ENCODE data around the gene MAG.

MAG gene

DNA sequence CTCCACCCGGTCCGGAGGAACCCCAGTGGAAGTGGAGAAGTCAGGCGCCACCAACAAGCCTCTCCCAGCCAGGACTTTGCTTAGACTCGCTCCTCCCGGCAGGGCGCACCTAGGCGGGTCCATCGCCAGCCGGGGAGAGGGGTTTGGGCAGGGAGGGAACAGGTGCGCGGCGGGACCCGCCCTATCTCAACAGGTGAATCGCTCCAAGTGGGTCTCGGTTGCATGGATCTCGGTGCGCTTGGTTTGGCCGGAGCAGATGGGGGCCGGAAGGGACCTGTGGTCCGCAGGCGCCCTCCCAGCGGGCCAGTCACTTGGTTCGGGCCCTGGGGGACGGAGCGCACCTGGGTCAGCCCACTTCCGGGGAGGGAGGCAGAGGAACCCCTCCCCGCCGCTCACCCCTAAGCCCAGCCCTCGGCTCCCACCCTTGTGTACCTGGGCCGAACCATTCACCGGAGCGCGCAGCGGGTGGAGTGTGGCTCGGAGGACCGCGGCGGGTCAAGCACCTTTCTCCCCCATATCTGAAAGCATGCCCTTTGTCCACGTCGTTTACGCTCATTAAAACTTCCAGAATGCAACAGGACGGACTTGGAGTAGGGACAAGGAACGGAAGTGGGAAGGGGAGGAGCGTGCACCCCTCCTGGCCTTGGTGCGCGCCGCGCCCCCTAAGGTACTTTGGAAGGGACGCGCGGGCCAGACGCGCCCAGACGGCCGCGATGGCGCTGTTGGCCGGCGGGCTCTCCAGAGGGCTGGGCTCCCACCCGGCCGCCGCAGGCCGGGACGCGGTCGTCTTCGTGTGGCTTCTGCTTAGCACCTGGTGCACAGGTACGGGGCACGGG, 43.4 kb upstream of the MAG start, which contains the start of gene LSR:
Gene LSR, plus strand, starts transcription at position 693 of the 836 bp plus-strand sequence. Its CDS starts 21 bp downstream, at position 714.
- H4K91ac ChIP-seq (ENCODE audit: low read depth, low read length), result peak within 1 kb of the TSS; percentile 74
- peak within 1 kb of the TSS; percentile 92 for H3K4me2 ChIP-seq (ENCODE audit: low read length)
- no peak within 1 kb of the TSS for H3K23ac ChIP-seq (ENCODE audit: low read length)
- peak; percentile 86 to 87 for DNase-seq
- peak within 1 kb of the TSS; percentile 78 for H3K14ac ChIP-seq (ENCODE audit: low read length)
- peak within 1 kb of the TSS; percentile 83 for H2BK5ac ChIP-seq (ENCODE audit: low read depth, low read length, poor library complexity)
- H3K79me1 ChIP-seq (ENCODE audit: low read length), result peaks cover 13% of the 10 kb centered on the region
- peak within 1 kb of the TSS; percentile 86 for H3K9ac ChIP-seq (ENCODE audit: low read length)
- H3K4me1 ChIP-seq (ENCODE audit: control insufficient read depth in 1 of 2, insufficient read depth in 2 of 2, low read length in 2 of 2), result peaks cover 10 to 12% of the 10 kb centered on the region in 2 experiments
- H3K27ac ChIP-seq (ENCODE audit: low read depth, low read length), result peak within 1 kb of the TSS; percentile 91
- peak within 1 kb of the TSS; percentile 48 for H2BK12ac ChIP-seq (ENCODE audit: low read length)
- H3K4ac ChIP-seq (ENCODE audit: low read depth, low read length), result peak within 1 kb of the TSS; percentile 78
- peaks cover 17% of the 10 kb centered on the region in 2 experiments for H3K36me3 ChIP-seq (ENCODE audit: control insufficient read depth in 1 of 2, insufficient read depth in 2 of 2, low read length in 2 of 2)
- no peak within 1 kb of the TSS for H2AK5ac ChIP-seq (ENCODE audit: low read length)
- H3K9me3 ChIP-seq (ENCODE audit: insufficient read depth, low read depth, low read length), result no peaks in the 10 kb centered on the region
- peaks cover 15% of the 10 kb centered on the region for H3K79me2 ChIP-seq (ENCODE audit: control insufficient read depth, insufficient read depth, low read length, poor library complexity)
- H3K18ac ChIP-seq (ENCODE audit: low read length), result peak within 1 kb of the TSS; percentile 71
- peak within 1 kb of the TSS; percentile 47 for H2AFZ ChIP-seq (ENCODE audit: insufficient read depth, low read length, poor library complexity)
- H2BK120ac ChIP-seq (ENCODE audit: insufficient read depth, low read length, poor library complexity), result peak within 1 kb of the TSS; percentile 82
- H3K4me3 ChIP-seq (ENCODE audit: low read depth, low read length), result peak within 1 kb of the TSS; percentile 95
- peak within 1 kb of the TSS; percentile 90 for H4K8ac ChIP-seq (ENCODE audit: low read depth, low read length)
- peak within 1 kb of the TSS; percentile 28 for H4K12ac ChIP-seq (ENCODE audit: low read depth, low read length)
- no peaks in the 10 kb centered on the region for H3K27me3 ChIP-seq (ENCODE audit: insufficient read depth, low read length)
- no CpG with 5 or more reads among the region's 69 CpGs for WGBS (ENCODE audit: extremely low coverage, insufficient coverage, insufficient read length)

DNA sequence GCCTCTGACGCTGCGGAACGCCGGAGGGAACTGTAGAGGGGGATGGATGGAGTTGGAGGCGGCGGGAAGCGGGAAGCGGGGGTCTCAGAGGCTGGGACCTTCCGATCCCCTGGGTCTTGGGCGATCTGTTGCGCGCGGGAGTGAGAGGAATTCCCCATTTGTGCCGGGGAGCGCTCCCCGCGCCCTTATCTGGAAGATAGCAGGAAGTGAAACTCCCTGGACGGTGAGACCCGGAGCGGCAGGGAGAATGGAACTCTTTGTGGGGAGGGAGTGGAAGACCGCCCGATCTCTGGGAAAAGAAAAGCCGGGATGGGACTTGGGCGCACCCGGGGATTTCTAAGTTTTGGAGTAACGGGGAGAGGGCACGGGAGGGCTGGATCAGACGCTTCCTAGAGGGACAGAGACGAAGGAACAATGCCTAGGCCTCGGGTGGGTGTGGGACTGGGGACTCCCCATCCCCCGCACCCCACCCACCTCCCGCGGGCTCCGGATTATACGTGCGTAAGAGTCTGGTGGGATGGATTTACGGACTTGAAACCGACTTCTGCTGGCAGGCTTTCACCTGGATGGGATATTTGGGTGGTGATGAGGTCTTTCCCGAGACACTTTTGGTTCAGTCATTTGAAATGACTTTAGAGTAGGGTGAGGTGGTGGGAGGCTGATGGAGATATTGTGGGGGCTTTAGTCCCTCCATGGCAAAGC, 42.7 kb upstream of the MAG start:
- no peak overlapping the region for H3K23ac ChIP-seq (ENCODE audit: low read length)
- peak overlapping the region; percentile 45 for H3K14ac ChIP-seq (ENCODE audit: low read length)
- H3K4ac ChIP-seq (ENCODE audit: low read depth, low read length), result peak overlapping the region; percentile 78
- peaks cover 15% of the 10 kb centered on the region for H3K79me2 ChIP-seq (ENCODE audit: control insufficient read depth, insufficient read depth, low read length, poor library complexity)
- no peak overlapping the region for H2BK12ac ChIP-seq (ENCODE audit: low read length)
- H4K8ac ChIP-seq (ENCODE audit: low read depth, low read length), result peak overlapping the region; percentile 90
- peaks cover 21 to 23% of the 10 kb centered on the region in 2 experiments for H3K36me3 ChIP-seq (ENCODE audit: control insufficient read depth in 1 of 2, insufficient read depth in 2 of 2, low read length in 2 of 2)
- H3K4me2 ChIP-seq (ENCODE audit: low read length), result peak overlapping the region; percentile 92
- peaks cover 13% of the 10 kb centered on the region for H3K79me1 ChIP-seq (ENCODE audit: low read length)
- H3K27me3 ChIP-seq (ENCODE audit: insufficient read depth, low read length), result no peaks in the 10 kb centered on the region
- H2BK5ac ChIP-seq (ENCODE audit: low read depth, low read length, poor library complexity), result peak overlapping the region; percentile 17
- no peak overlapping the region for H2AK5ac ChIP-seq (ENCODE audit: low read length)
- peak overlapping the region; percentile 52 for H2BK120ac ChIP-seq (ENCODE audit: insufficient read depth, low read length, poor library complexity)
- peak overlapping the region; percentile 86 for H3K9ac ChIP-seq (ENCODE audit: low read length)
- H2AFZ ChIP-seq (ENCODE audit: insufficient read depth, low read length, poor library complexity), result peak overlapping the region; percentile 47
- no peaks in the 10 kb centered on the region for H3K9me3 ChIP-seq (ENCODE audit: insufficient read depth, low read depth, low read length)
- H3K27ac ChIP-seq (ENCODE audit: low read depth, low read length), result peak overlapping the region; percentile 91
- H3K18ac ChIP-seq (ENCODE audit: low read length), result peak overlapping the region; percentile 48
- DNase-seq, result peak in 1 of 2 donors; percentile 29
- WGBS (ENCODE audit: extremely low coverage, insufficient coverage, insufficient read length), result no CpG with 5 or more reads among the region's 39 CpGs
- H3K4me3 ChIP-seq (ENCODE audit: low read depth, low read length), result peak overlapping the region; percentile 95
- H4K91ac ChIP-seq (ENCODE audit: low read depth, low read length), result peak overlapping the region; percentile 63
- peaks cover 10 to 12% of the 10 kb centered on the region in 2 experiments for H3K4me1 ChIP-seq (ENCODE audit: control insufficient read depth in 1 of 2, insufficient read depth in 2 of 2, low read length in 2 of 2)
- peak overlapping the region; percentile 15 for H4K12ac ChIP-seq (ENCODE audit: low read depth, low read length)

DNA sequence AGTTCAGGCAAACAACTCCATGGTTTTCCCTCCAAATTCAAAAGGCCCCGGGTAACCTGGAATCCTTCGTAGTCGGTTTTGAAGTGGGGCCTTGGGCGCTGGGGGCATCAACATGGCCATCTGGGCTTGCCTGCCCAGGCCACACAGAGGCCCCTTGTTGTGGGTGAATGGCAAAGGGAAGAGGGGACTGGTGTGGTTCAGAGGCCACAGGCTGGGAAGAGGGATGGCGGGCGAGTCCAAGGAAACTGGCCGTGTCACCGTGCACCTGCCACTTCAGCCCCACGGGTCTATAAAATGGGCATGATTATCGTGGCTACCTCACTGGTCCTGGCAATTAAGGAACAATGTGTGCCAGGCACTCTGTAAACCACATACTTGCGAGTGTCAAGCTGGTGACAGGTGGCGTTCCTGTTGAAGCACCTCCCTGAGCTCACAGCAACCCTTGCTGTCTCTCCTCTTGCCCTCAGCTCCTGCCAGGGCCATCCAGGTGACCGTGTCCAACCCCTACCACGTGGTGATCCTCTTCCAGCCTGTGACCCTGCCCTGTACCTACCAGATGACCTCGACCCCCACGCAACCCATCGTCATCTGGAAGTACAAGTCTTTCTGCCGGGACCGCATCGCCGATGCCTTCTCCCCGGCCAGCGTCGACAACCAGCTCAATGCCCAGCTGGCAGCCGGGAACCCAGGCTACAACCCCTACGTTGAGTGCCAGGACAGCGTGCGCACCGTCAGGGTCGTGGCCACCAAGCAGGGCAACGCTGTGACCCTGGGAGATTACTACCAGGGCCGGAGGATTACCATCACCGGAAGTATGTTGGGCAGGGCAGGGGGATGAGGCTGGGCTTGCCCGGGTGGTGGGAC, 41.9 kb upstream of the MAG start:
- no peak overlapping the region for H3K9ac ChIP-seq (ENCODE audit: low read length)
- H3K18ac ChIP-seq (ENCODE audit: low read length), result peak overlapping the region; percentile 4
- peaks cover 15% of the 10 kb centered on the region for H3K79me2 ChIP-seq (ENCODE audit: control insufficient read depth, insufficient read depth, low read length, poor library complexity)
- H3K4me2 ChIP-seq (ENCODE audit: low read length), result peak overlapping the region; percentile 92
- no peak overlapping the region for H2BK120ac ChIP-seq (ENCODE audit: insufficient read depth, low read length, poor library complexity)
- no peak overlapping the region for H2AK5ac ChIP-seq (ENCODE audit: low read length)
- no peaks in the 10 kb centered on the region for H3K27me3 ChIP-seq (ENCODE audit: insufficient read depth, low read length)
- H3K9me3 ChIP-seq (ENCODE audit: insufficient read depth, low read depth, low read length), result no peaks in the 10 kb centered on the region
- H4K91ac ChIP-seq (ENCODE audit: low read depth, low read length), result no peak overlapping the region
- H2BK5ac ChIP-seq (ENCODE audit: low read depth, low read length, poor library complexity), result no peak overlapping the region
- H3K27ac ChIP-seq (ENCODE audit: low read depth, low read length), result no peak overlapping the region
- peaks cover 10 to 12% of the 10 kb centered on the region in 2 experiments for H3K4me1 ChIP-seq (ENCODE audit: control insufficient read depth in 1 of 2, insufficient read depth in 2 of 2, low read length in 2 of 2)
- no peak overlapping the region for H4K12ac ChIP-seq (ENCODE audit: low read depth, low read length)
- no peak overlapping the region for H2BK12ac ChIP-seq (ENCODE audit: low read length)
- peak overlapping the region; percentile 95 for H3K4me3 ChIP-seq (ENCODE audit: low read depth, low read length)
- H3K79me1 ChIP-seq (ENCODE audit: low read length), result peaks cover 13% of the 10 kb centered on the region
- no peak overlapping the region for H3K23ac ChIP-seq (ENCODE audit: low read length)
- no peak for DNase-seq
- no peak overlapping the region for H3K14ac ChIP-seq (ENCODE audit: low read length)
- H4K8ac ChIP-seq (ENCODE audit: low read depth, low read length), result no peak overlapping the region
- H2AFZ ChIP-seq (ENCODE audit: insufficient read depth, low read length, poor library complexity), result no peak overlapping the region
- peaks cover 29 to 30% of the 10 kb centered on the region in 2 experiments for H3K36me3 ChIP-seq (ENCODE audit: control insufficient read depth in 1 of 2, insufficient read depth in 2 of 2, low read length in 2 of 2)
- no CpG with 5 or more reads among the region's 34 CpGs for WGBS (ENCODE audit: extremely low coverage, insufficient coverage, insufficient read length)
- peak overlapping the region; percentile 78 for H3K4ac ChIP-seq (ENCODE audit: low read depth, low read length)

DNA sequence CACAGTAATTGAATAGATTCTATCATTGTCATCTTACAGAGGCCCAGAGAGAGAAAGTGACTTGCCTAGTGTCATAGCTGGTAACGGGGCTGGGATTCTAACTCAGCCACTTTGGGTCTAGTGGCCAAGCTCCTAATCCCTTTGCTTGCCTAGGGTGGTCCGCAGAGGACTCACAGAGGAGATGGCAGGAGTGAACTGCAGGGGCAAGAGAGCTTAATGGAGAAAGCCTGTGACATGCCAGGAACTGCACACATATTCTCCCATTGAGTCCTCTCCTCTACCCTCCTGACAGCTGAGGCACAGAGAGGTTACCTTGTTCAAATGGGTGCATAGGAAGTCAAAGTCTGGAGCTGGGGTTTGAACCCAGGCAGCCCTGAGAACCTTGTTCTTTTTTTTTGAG, 40.5 kb upstream of the MAG start:
- H3K4me3 ChIP-seq (ENCODE audit: low read depth, low read length), result no peak overlapping the region
- no peak overlapping the region for H3K23ac ChIP-seq (ENCODE audit: low read length)
- H4K12ac ChIP-seq (ENCODE audit: low read depth, low read length), result no peak overlapping the region
- peak overlapping the region; percentile 64 for H3K18ac ChIP-seq (ENCODE audit: low read length)
- no peak overlapping the region for H3K27ac ChIP-seq (ENCODE audit: low read depth, low read length)
- H3K14ac ChIP-seq (ENCODE audit: low read length), result no peak overlapping the region
- no peak overlapping the region for H3K9ac ChIP-seq (ENCODE audit: low read length)
- H4K8ac ChIP-seq (ENCODE audit: low read depth, low read length), result no peak overlapping the region
- no peak overlapping the region for H2BK5ac ChIP-seq (ENCODE audit: low read depth, low read length, poor library complexity)
- no peak for DNase-seq
- H4K91ac ChIP-seq (ENCODE audit: low read depth, low read length), result no peak overlapping the region
- no peak overlapping the region for H2AK5ac ChIP-seq (ENCODE audit: low read length)
- peaks cover 35 to 36% of the 10 kb centered on the region in 2 experiments for H3K36me3 ChIP-seq (ENCODE audit: control insufficient read depth in 1 of 2, insufficient read depth in 2 of 2, low read length in 2 of 2)
- H3K79me1 ChIP-seq (ENCODE audit: low read length), result peaks cover 13% of the 10 kb centered on the region
- no peak overlapping the region for H3K4me2 ChIP-seq (ENCODE audit: low read length)
- peaks cover 10 to 12% of the 10 kb centered on the region in 2 experiments for H3K4me1 ChIP-seq (ENCODE audit: control insufficient read depth in 1 of 2, insufficient read depth in 2 of 2, low read length in 2 of 2)
- no peaks in the 10 kb centered on the region for H3K9me3 ChIP-seq (ENCODE audit: insufficient read depth, low read depth, low read length)
- no peak overlapping the region for H2AFZ ChIP-seq (ENCODE audit: insufficient read depth, low read length, poor library complexity)
- H3K4ac ChIP-seq (ENCODE audit: low read depth, low read length), result no peak overlapping the region
- H3K79me2 ChIP-seq (ENCODE audit: control insufficient read depth, insufficient read depth, low read length, poor library complexity), result peaks cover 15% of the 10 kb centered on the region
- H3K27me3 ChIP-seq (ENCODE audit: insufficient read depth, low read length), result no peaks in the 10 kb centered on the region
- no peak overlapping the region for H2BK120ac ChIP-seq (ENCODE audit: insufficient read depth, low read length, poor library complexity)
- no CpG with 5 or more reads among the region's 2 CpGs for WGBS (ENCODE audit: extremely low coverage, insufficient coverage, insufficient read length)
- no peak overlapping the region for H2BK12ac ChIP-seq (ENCODE audit: low read length)
